Measurements from ENCODE around the gene MAP2. TPM values are rescaled to one million over a fixed set of nuclear protein-coding genes. Genes with fewer than 3 reads are reported as not detected.

Gene MAP2
- total and polyA plus RNA-seq, 2 donors (not counting 3 experiments of a cell fraction or from before 2014, with no cell fraction given) = 19.4 to 46.1 TPM

DNA sequence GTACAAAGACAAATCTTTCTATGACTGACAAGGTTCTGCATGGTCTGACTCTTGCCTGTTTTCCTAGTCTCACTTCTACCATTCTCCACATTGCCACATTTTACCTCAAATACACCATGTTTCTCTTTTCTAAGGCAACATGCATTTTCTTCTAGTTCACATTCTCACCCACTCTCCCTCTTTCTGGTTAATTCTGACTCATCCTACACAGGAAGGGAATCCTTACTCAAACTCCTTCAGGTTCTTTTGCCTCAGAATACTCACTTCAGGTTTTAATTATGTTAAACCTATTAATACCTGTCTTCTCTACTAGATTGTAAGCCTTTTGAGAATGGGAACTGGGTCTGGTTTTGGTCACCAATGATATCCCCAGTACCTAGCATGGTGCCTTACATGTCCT lies 47.2 kb downstream of the MAP2 start:
- dilution Hi-C loops (cut with MboI; ENCODE audit: extremely low pct_ligation_motif_present, low sequenced_read_pairs) (no loop called here), intact Hi-C loops (cut with micrococcal nuclease) (loop anchor here (1.0 kb wide), 1 partner anchor 45 kb away; no protein-coding TSS in a partner anchor)
- peaks cover 34% of the 10 kb centered on the region for H3K4me1 ChIP-seq (ENCODE audit: control insufficient read depth, extremely low read depth, insufficient read depth, low read length)
- no peaks in the 10 kb centered on the region for H3K36me3 ChIP-seq (ENCODE audit: control insufficient read depth in 2 of 2, extremely low read depth in 1 of 2, insufficient read depth in 2 of 2, low read length in 2 of 2)
- H3K9me1 ChIP-seq (replicated peaks; ENCODE audit: control insufficient read depth, extremely low read depth, insufficient read depth, low read length) = no peaks in the 10 kb centered on the region
- H2AFZ ChIP-seq (ENCODE audit: low read depth, low read length) = no peak overlapping the region
- no peaks in the 10 kb centered on the region for H3K9me3 ChIP-seq (replicated peaks; ENCODE audit: control insufficient read depth, insufficient read depth, low read length)
- H3K4me3 ChIP-seq (replicated peaks in 1 of 3; ENCODE audit: insufficient read depth in 1 of 3, low read depth in 1 of 3, low read length in 3 of 3) = no peak overlapping the region
- TF ChIP-seq EZH2 (IDR thresholded peaks at IDR 0.05; ENCODE audit: borderline replicate concordance, low read depth, low read length, severe bottlenecking) (no peak), JUN (IDR thresholded peaks at IDR 0.05; ENCODE audit: borderline replicate concordance, insufficient read depth, insufficient read length, low read depth) (no peak), POLR2AphosphoS5 (IDR thresholded peaks at IDR 0.05; ENCODE audit: insufficient read depth, low read depth, low read length) (no peak), MYC (IDR thresholded peaks at IDR 0.05; ENCODE audit: low read depth, low read length) (no peak), FOS (IDR thresholded peaks at IDR 0.05; ENCODE audit: borderline replicate concordance, insufficient read depth, low read length) (peak; percentile 59), POLR2A (IDR thresholded peaks at IDR 0.05; ENCODE audit: low read depth, low read length) (no peak), GATA2 (IDR thresholded peaks at IDR 0.05; ENCODE audit: insufficient read depth, insufficient read length, low read depth, low read length) (no peak)
- TF ChIP-seq, protein P1, sequence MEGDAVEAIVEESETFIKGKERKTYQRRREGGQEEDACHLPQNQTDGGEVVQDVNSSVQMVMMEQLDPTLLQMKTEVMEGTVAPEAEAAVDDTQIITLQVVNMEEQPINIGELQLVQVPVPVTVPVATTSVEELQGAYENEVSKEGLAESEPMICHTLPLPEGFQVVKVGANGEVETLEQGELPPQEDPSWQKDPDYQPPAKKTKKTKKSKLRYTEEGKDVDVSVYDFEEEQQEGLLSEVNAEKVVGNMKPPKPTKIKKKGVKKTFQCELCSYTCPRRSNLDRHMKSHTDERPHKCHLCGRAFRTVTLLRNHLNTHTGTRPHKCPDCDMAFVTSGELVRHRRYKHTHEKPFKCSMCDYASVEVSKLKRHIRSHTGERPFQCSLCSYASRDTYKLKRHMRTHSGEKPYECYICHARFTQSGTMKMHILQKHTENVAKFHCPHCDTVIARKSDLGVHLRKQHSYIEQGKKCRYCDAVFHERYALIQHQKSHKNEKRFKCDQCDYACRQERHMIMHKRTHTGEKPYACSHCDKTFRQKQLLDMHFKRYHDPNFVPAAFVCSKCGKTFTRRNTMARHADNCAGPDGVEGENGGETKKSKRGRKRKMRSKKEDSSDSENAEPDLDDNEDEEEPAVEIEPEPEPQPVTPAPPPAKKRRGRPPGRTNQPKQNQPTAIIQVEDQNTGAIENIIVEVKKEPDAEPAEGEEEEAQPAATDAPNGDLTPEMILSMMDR (IDR thresholded peaks at IDR 0.05; ENCODE audit: extremely low read depth in 1 of 2, insufficient read depth in 1 of 2, low read depth in 1 of 2, low read length in 2 of 2) = no peak
- TF ChIP-seq, protein P2, sequence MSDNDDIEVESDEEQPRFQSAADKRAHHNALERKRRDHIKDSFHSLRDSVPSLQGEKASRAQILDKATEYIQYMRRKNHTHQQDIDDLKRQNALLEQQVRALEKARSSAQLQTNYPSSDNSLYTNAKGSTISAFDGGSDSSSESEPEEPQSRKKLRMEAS (IDR thresholded peaks at IDR 0.05; ENCODE audit: insufficient read depth, insufficient read length) = no peak
- FAIRE-seq (no peak), DNase-seq (ENCODE audit: low read depth, low spot score) (peak; percentile 17)
- no peak overlapping the region for H3K4me2 ChIP-seq (ENCODE audit: insufficient read depth, low read length)
- CTCF ChIA-PET = interaction anchor here (7.8 kb wide), 1 partner anchor 47 kb away, joined by 60 read pairs; the partner anchor contains the start of gene MAP2
- BruUV-seq (replicated peaks) = no TSS peak
- POLR2A ChIA-PET = no interaction called here
- no peaks in the 10 kb centered on the region for H4K20me1 ChIP-seq (replicated peaks; ENCODE audit: control insufficient read depth, extremely low read depth, insufficient read depth, low read length)
- no peaks in the 10 kb centered on the region for H3K27me3 ChIP-seq (ENCODE audit: control insufficient read depth in 2 of 2, insufficient read depth in 2 of 2, low read length in 2 of 2)
- H3K9ac ChIP-seq (replicated peaks; ENCODE audit: extremely low read depth, insufficient read depth, low read length) = no peak overlapping the region
- no peak overlapping the region for H3K27ac ChIP-seq (ENCODE audit: insufficient read depth, low read depth, low read length)
- H3K79me2 ChIP-seq (ENCODE audit: control insufficient read depth, insufficient read depth, low read length) = no peaks in the 10 kb centered on the region

All from endothelial cell of umbilical vein (primary cell).